A673 (cell line): ENCODE results near the gene TAOK3. TPM values are rescaled to one million over a fixed set of nuclear protein-coding genes. Genes with fewer than 3 reads are reported as not detected.

Experiments
- BruUV-seq: library from RNA; stranded (reverse); fragments of 400-500 nt; replicated peaks from 2 replicates; lab custom pipeline; 2021; lab: Mats Ljungman, UMichigan
- CTCF ChIA-PET: fragments of 300-600 bp; sonication (Branson Sonifier 250); formaldehyde crosslinking; loops from one replicate; lab custom pipeline; 2022; ENCODE audit warnings: antibody characterized with exemption; lab: Charles Lee
- POLR2A ChIA-PET: fragments of 300-600 bp; sonication (Branson Sonifier 250); formaldehyde crosslinking; loops from one replicate; lab custom pipeline; 2022; ENCODE audit warnings: antibody characterized with exemption; ENCODE audit not compliant: low non-redundant PET; lab: Charles Lee
- DNase-seq: peaks from one replicate; pipeline ENCODE4 v3.0.0-alpha.2; 2015; ENCODE audit warnings: low spot score
- H3K27ac ChIP-seq: fragments of 200-600 bp; sonication (generic); 2 replicates; pipeline ENCODE4 v1.5.1; 2016; ENCODE audit warnings: mixed run types, low read depth, mild to moderate bottlenecking, mixed read lengths, antibody characterized with exemption, low read length; ENCODE audit not compliant: poor library complexity, severe bottlenecking
- H3K27me3 ChIP-seq: fragments of 200-600 bp; sonication (generic); replicated peaks from 2 replicates; pipeline ENCODE4 v1.6.1; 2017; ENCODE audit warnings: mixed run types, low read depth, mild to moderate bottlenecking, mixed read lengths, antibody characterized with exemption, low read length; ENCODE audit not compliant: insufficient read depth, poor library complexity
- H3K36me3 ChIP-seq: fragments of 200-600 bp; sonication (generic); 2 replicates; pipeline ENCODE4 v1.6.1; 2016; ENCODE audit warnings: mixed run types, mild to moderate bottlenecking, mixed read lengths, antibody characterized with exemption, low read length; ENCODE audit not compliant: insufficient read depth, poor library complexity, severe bottlenecking
- H3K4me1 ChIP-seq: fragments of 200-600 bp; sonication (generic); 2 replicates; pipeline ENCODE4 v1.6.1; 2017; ENCODE audit warnings: mixed run types, mild to moderate bottlenecking, mixed read lengths, antibody characterized with exemption, low read length; ENCODE audit not compliant: insufficient read depth, poor library complexity, severe bottlenecking
- H3K4me3 ChIP-seq: fragments of 200-600 bp; sonication (generic); 2 replicates; pipeline ENCODE4 v1.5.1; 2016; ENCODE audit warnings: low read depth, mixed run types, mild to moderate bottlenecking, mixed read lengths, low read length; ENCODE audit not compliant: poor library complexity, severe bottlenecking
- H3K9me3 ChIP-seq: fragments of 200-600 bp; sonication (generic); 2 replicates; pipeline ENCODE4 v1.6.1; 2016; ENCODE audit warnings: mixed run types, low read depth, mild to moderate bottlenecking, mixed read lengths, antibody characterized with exemption, low read length; ENCODE audit not compliant: poor library complexity, severe bottlenecking
- CTCF ChIP-seq: fragments of 300-800, 200-600 bp; sonication (generic); conservative IDR thresholded peaks from 2 replicates; pipeline ENCODE4 v1.5.1; 2017; ENCODE audit warnings: low read depth, mild to moderate bottlenecking, antibody characterized with exemption, low read length, moderate library complexity, mixed read lengths
- EZH2 ChIP-seq: fragments of 200-600 bp; sonication (generic); IDR thresholded peaks from 2 replicates; pipeline ENCODE4 v1.6.1; 2017; ENCODE audit warnings: borderline replicate concordance, low read depth, mild to moderate bottlenecking, mixed read lengths, antibody characterized with exemption, low read length; ENCODE audit not compliant: poor library complexity, severe bottlenecking
- intact Hi-C: fragments of 100-400 bp; cut with micrococcal nuclease; formaldehyde crosslinking; loops from one replicate; pipeline ENCODE4 v1.10.0; 2022; ENCODE audit not compliant: unreplicated experiment
- total RNA-seq: library from RNA; stranded (reverse); gene quantifications from 2 replicates; pipeline ENCODE4 v1.2.3, GENCODE V29; 2021

Gene TAOK3
- total RNA-seq, 1 experiment from 2014 or later, result 48.9 TPM

GRCh38 chr12:118120579-118121363 is 251.9 kb downstream of the TAOK3 start:
- Histone ChIP-seq H3K4me1 (no peaks in the 10 kb centered on the region), H3K9me3 (no peaks in the 10 kb centered on the region), H3K27me3 (no peaks in the 10 kb centered on the region), H3K4me3 (no peak overlapping the region), H3K27ac (no peak overlapping the region), H3K36me3 (no peaks in the 10 kb centered on the region)
- CTCF ChIA-PET, result interaction anchor here (0.9 to 1.5 kb wide), 3 partner anchors 15 to 257 kb away, joined by 3 to 9 read pairs (median 5); partner anchors contain the start of genes PEBP1 and SUDS3
- POLR2A ChIA-PET, result no interaction called here
- TF ChIP-seq EZH2, result no peak
- TF ChIP-seq CTCF, result peak; percentile 55
- peak; percentile 74 for DNase-seq
- no TSS peak for BruUV-seq
- intact Hi-C loops, result loop anchor here (2.0 kb wide), 1 partner anchor 256 kb away; the partner anchor contains the start of gene SUDS3

GRCh38 chr12:118119449-118119879 is 253.2 kb downstream of the TAOK3 start:
- Histone ChIP-seq H3K27me3 (no peaks in the 10 kb centered on the region), H3K4me3 (no peak overlapping the region), H3K27ac (no peak overlapping the region), H3K9me3 (no peaks in the 10 kb centered on the region), H3K4me1 (no peaks in the 10 kb centered on the region), H3K36me3 (no peaks in the 10 kb centered on the region)
- ChIA-PET POLR2A (no interaction called here), CTCF (interaction anchor here (0.6 kb wide), 1 partner anchor 102 kb away, joined by 9 read pairs; no protein-coding TSS in a partner anchor)
- BruUV-seq, result no TSS peak
- DNase-seq, result no peak
- no peak for TF ChIP-seq EZH2
- intact Hi-C loops, result no loop called here

- Histone ChIP-seq H3K36me3 (no peaks in the 10 kb centered on the region), H3K27ac (no peak overlapping the region), H3K9me3 (no peaks in the 10 kb centered on the region), H3K27me3 (no peaks in the 10 kb centered on the region), H3K4me1 (no peaks in the 10 kb centered on the region), H3K4me3 (no peak overlapping the region)
- no peak for TF ChIP-seq EZH2
- POLR2A ChIA-PET, result no interaction called here
- BruUV-seq, result no TSS peak
- CTCF ChIA-PET, result no interaction called here
- intact Hi-C loops, result loop anchor here (10.0 kb wide), 1 partner anchor 234 kb away; no protein-coding TSS in a partner anchor
- no peak for DNase-seq
Measured at GRCh38 chr12:118109088-118109487, 263.6 kb downstream of the TAOK3 start.

GRCh38 chr12:118107694-118108093 is 265.0 kb downstream of the TAOK3 start:
- ChIA-PET CTCF (no interaction called here), POLR2A (no interaction called here)
- no peaks in the 10 kb centered on the region for H3K27me3 ChIP-seq

More at GRCh38 chr12:118107694-118108093, 265.0 kb downstream of the TAOK3 start:
- intact Hi-C loops, result loop anchor here (10.0 kb wide), 1 partner anchor 233 kb away; no protein-coding TSS in a partner anchor
- Histone ChIP-seq H3K27ac (no peak overlapping the region), H3K4me3 (no peak overlapping the region), H3K4me1 (no peaks in the 10 kb centered on the region), H3K36me3 (no peaks in the 10 kb centered on the region), H3K9me3 (no peaks in the 10 kb centered on the region)
- TF ChIP-seq CTCF, result no peak
- TF ChIP-seq EZH2, result no peak
- DNase-seq, result no peak
- BruUV-seq, result no TSS peak
